Measurements from ENCODE around the gene AP3B2. TPM values are rescaled to one million over a fixed set of nuclear protein-coding genes. Genes with fewer than 3 reads are reported as not detected.

AP3B2 gene
- total and polyA plus RNA-seq, 2 experiments from 2014 or later = 0.86 to 2.0 TPM

GRCh38 chr15:82699726-82700125, 9.9 kb downstream of the AP3B2 start:
- in situ Hi-C loops (cut with MboI) = no loop called here
- Histone ChIP-seq H3K9ac (no peak overlapping the region), H3K36me3 (ENCODE audit: low read depth) (no peaks in the 10 kb centered on the region), H3K27ac (no peak overlapping the region), H3K4me3 (no peak overlapping the region), H3K79me2 (ENCODE audit: insufficient read depth) (no peaks in the 10 kb centered on the region), H3K27me3 (replicated peaks; ENCODE audit: insufficient read depth) (no peaks in the 10 kb centered on the region), H2AFZ (no peak overlapping the region), H3K9me2 (ENCODE audit: insufficient read depth) (no peaks in the 10 kb centered on the region), H3F3A (ENCODE audit: insufficient read depth) (no peaks in the 10 kb centered on the region), H3K9me3 (ENCODE audit: low read depth) (no peaks in the 10 kb centered on the region), H3K4me1 (ENCODE audit: insufficient read depth) (no peaks in the 10 kb centered on the region), H4K20me1 (ENCODE audit: insufficient read depth) (no peaks in the 10 kb centered on the region), H3K4me2 (ENCODE audit: unreplicated experiment) (no peak overlapping the region)
- 72 to 75% methylated on average over 8 to 10 of the region's 11 CpGs for WGBS, 2 experiments (ENCODE audit: low coverage in 1 of 2, low lambda C conversion rate in 2 of 2, missing lambda C conversion rate in 2 of 2)
- TF ChIP-seq EZH2 (IDR thresholded peaks at IDR 0.05; ENCODE audit: insufficient read depth, poor library complexity, severe bottlenecking) (no peak), EZH2phosphoT487 (IDR thresholded peaks at IDR 0.05; ENCODE audit: insufficient read depth, low read depth) (no peak)
- DNase-seq = peak; percentile 7

GRCh38 chr15:82698711-82699345, 10.8 kb downstream of the AP3B2 start:
- no peak for TF ChIP-seq EZH2phosphoT487 (IDR thresholded peaks at IDR 0.05; ENCODE audit: insufficient read depth, low read depth)
- TF ChIP-seq EZH2 (IDR thresholded peaks at IDR 0.05; ENCODE audit: insufficient read depth, poor library complexity, severe bottlenecking) = no peak
- in situ Hi-C loops (cut with MboI) = no loop called here
- Histone ChIP-seq H3K36me3 (ENCODE audit: low read depth) (no peaks in the 10 kb centered on the region), H3K9ac (no peak overlapping the region), H3K9me2 (ENCODE audit: insufficient read depth) (no peaks in the 10 kb centered on the region), H3K4me2 (ENCODE audit: unreplicated experiment) (no peak overlapping the region), H4K20me1 (ENCODE audit: insufficient read depth) (no peaks in the 10 kb centered on the region), H3K27ac (no peak overlapping the region), H3K79me2 (ENCODE audit: insufficient read depth) (no peaks in the 10 kb centered on the region), H3K9me3 (ENCODE audit: low read depth) (no peaks in the 10 kb centered on the region), H3F3A (ENCODE audit: insufficient read depth) (no peaks in the 10 kb centered on the region), H2AFZ (no peak overlapping the region), H3K4me1 (ENCODE audit: insufficient read depth) (no peaks in the 10 kb centered on the region), H3K4me3 (no peak overlapping the region), H3K27me3 (replicated peaks; ENCODE audit: insufficient read depth) (no peaks in the 10 kb centered on the region)
- no peak for DNase-seq
- WGBS, 2 experiments (ENCODE audit: low coverage in 1 of 2, low lambda C conversion rate in 2 of 2, missing lambda C conversion rate in 2 of 2) = 63 to 72% methylated on average over 8 of the region's 8 CpGs

GRCh38 chr15:82697735-82698407, 11.8 kb downstream of the AP3B2 start:
- H3K9ac ChIP-seq = no peak overlapping the region
- no peak for DNase-seq
- H3K9me3 ChIP-seq (ENCODE audit: low read depth) = no peaks in the 10 kb centered on the region
- 75 to 81% methylated on average over 9 of the region's 9 CpGs for WGBS, 2 experiments (ENCODE audit: low coverage in 1 of 2, low lambda C conversion rate in 2 of 2, missing lambda C conversion rate in 2 of 2)
- no peaks in the 10 kb centered on the region for H3F3A ChIP-seq (ENCODE audit: insufficient read depth)
- H3K79me2 ChIP-seq (ENCODE audit: insufficient read depth) = no peaks in the 10 kb centered on the region
- no peak overlapping the region for H3K4me2 ChIP-seq (ENCODE audit: unreplicated experiment)
- in situ Hi-C loops (cut with MboI) = no loop called here
- H3K36me3 ChIP-seq (ENCODE audit: low read depth) = no peaks in the 10 kb centered on the region
- no peaks in the 10 kb centered on the region for H3K9me2 ChIP-seq (ENCODE audit: insufficient read depth)
- H4K20me1 ChIP-seq (ENCODE audit: insufficient read depth) = no peaks in the 10 kb centered on the region
- H3K27ac ChIP-seq = no peak overlapping the region
- TF ChIP-seq EZH2 (IDR thresholded peaks at IDR 0.05; ENCODE audit: insufficient read depth, poor library complexity, severe bottlenecking) (no peak), EZH2phosphoT487 (IDR thresholded peaks at IDR 0.05; ENCODE audit: insufficient read depth, low read depth) (no peak)
- H3K4me3 ChIP-seq = no peak overlapping the region
- H3K4me1 ChIP-seq (ENCODE audit: insufficient read depth) = no peaks in the 10 kb centered on the region
- no peak overlapping the region for H2AFZ ChIP-seq
- H3K27me3 ChIP-seq (replicated peaks; ENCODE audit: insufficient read depth) = no peaks in the 10 kb centered on the region

GRCh38 chr15:82692171-82692570, 17.5 kb downstream of the AP3B2 start:
- Histone ChIP-seq H3K79me2 (ENCODE audit: insufficient read depth) (no peaks in the 10 kb centered on the region), H3K4me2 (ENCODE audit: unreplicated experiment) (no peak overlapping the region), H3K9me3 (ENCODE audit: low read depth) (no peaks in the 10 kb centered on the region), H3K36me3 (ENCODE audit: low read depth) (no peaks in the 10 kb centered on the region), H3K27me3 (replicated peaks; ENCODE audit: insufficient read depth) (no peaks in the 10 kb centered on the region), H3K4me3 (no peak overlapping the region), H3K27ac (no peak overlapping the region), H3K4me1 (ENCODE audit: insufficient read depth) (no peaks in the 10 kb centered on the region), H3K9ac (no peak overlapping the region), H3F3A (ENCODE audit: insufficient read depth) (no peaks in the 10 kb centered on the region), H2AFZ (no peak overlapping the region), H3K9me2 (ENCODE audit: insufficient read depth) (no peaks in the 10 kb centered on the region), H4K20me1 (ENCODE audit: insufficient read depth) (no peaks in the 10 kb centered on the region)
- DNase-seq = no peak
- 86 to 87% methylated on average over 22 to 23 of the region's 23 CpGs for WGBS, 2 experiments (ENCODE audit: low coverage in 1 of 2, low lambda C conversion rate in 2 of 2, missing lambda C conversion rate in 2 of 2)
- in situ Hi-C loops (cut with MboI) = no loop called here
- TF ChIP-seq EZH2phosphoT487 (IDR thresholded peaks at IDR 0.05; ENCODE audit: insufficient read depth, low read depth) (no peak), EZH2 (IDR thresholded peaks at IDR 0.05; ENCODE audit: insufficient read depth, poor library complexity, severe bottlenecking) (no peak)

Data from GM23248 (cell line).